SK-N-SH (cell line): ENCODE results near the gene SKI.

Source experiments
- EP300 ChIP-seq, 2 experiments: IDR thresholded peaks; 2 replicates each; pipeline versions ENCODE4 v1.4.0 to v1.6.1; 2012; ENCODE audit warnings: borderline replicate concordance in 1 of 2, low read depth in 1 of 2, low read length in 1 of 2
- EZH2phosphoT487 ChIP-seq: fragments of 200-600 bp; sonication (generic); IDR thresholded peaks from 2 replicates; pipeline ENCODE4 v1.6.1; 2017; ENCODE audit warnings: low read depth, mixed run types, mild to moderate bottlenecking, antibody characterized with exemption, moderate library complexity, borderline replicate concordance
- GATA2 ChIP-seq: sonication (generic); formaldehyde crosslinking; IDR thresholded peaks from 2 replicates; pipeline ENCODE4 v1.5.0; 2020; ENCODE audit warnings: mild to moderate bottlenecking, missing genetic modification reagents
- POLR2AphosphoS5 ChIP-seq: IDR thresholded peaks from 2 replicates; pipeline ENCODE4 v1.6.1; 2012; ENCODE audit warnings: low read depth, low read length
- RCOR1 ChIP-seq: fragments of 150-350 bp; IDR thresholded peaks from 2 replicates; pipeline ENCODE4 v1.6.1; 2017; ENCODE audit warnings: antibody characterized with exemption, low read length
- RFX5 ChIP-seq: IDR thresholded peaks from 2 replicates; pipeline ENCODE4 v1.6.1; 2012; ENCODE audit warnings: mild to moderate bottlenecking, improper control_type of control experiment, low read length
- TAF1 ChIP-seq: IDR thresholded peaks from 2 replicates; pipeline ENCODE4 v1.6.1; 2012; ENCODE audit warnings: low read depth, mild to moderate bottlenecking, low read length, moderate library complexity, borderline replicate concordance
- TEAD4 ChIP-seq: IDR thresholded peaks from 2 replicates; pipeline ENCODE4 v1.4.0; 2012; ENCODE audit warnings: mild to moderate bottlenecking, borderline replicate concordance; ENCODE audit not compliant: insufficient read depth
- TF ChIP-seq, protein P1 (sequence below): IDR thresholded peaks from 2 replicates; pipeline ENCODE4 v1.4.0; 2012; ENCODE audit warnings: low read depth
- TF ChIP-seq, protein P2 (sequence below): IDR thresholded peaks from 2 replicates; pipeline ENCODE4; 2012
- TF ChIP-seq, protein P3 (sequence below): fragments of 200-600 bp; sonication (generic); IDR thresholded peaks from 2 replicates; pipeline ENCODE4 v1.6.1; 2017; ENCODE audit warnings: antibody characterized with exemption, mild to moderate bottlenecking, moderate library complexity
- TF ChIP-seq, protein P4 (sequence below): fragments of 150-350 bp; IDR thresholded peaks from 2 replicates; pipeline ENCODE4 v1.6.1; 2017; ENCODE audit warnings: antibody characterized with exemption, low read length, low read depth, borderline replicate concordance
- TF ChIP-seq, protein P5 (sequence below): IDR thresholded peaks from 2 replicates; pipeline ENCODE4 v1.4.0; 2012; ENCODE audit warnings: low read depth, borderline replicate concordance

DNA sequence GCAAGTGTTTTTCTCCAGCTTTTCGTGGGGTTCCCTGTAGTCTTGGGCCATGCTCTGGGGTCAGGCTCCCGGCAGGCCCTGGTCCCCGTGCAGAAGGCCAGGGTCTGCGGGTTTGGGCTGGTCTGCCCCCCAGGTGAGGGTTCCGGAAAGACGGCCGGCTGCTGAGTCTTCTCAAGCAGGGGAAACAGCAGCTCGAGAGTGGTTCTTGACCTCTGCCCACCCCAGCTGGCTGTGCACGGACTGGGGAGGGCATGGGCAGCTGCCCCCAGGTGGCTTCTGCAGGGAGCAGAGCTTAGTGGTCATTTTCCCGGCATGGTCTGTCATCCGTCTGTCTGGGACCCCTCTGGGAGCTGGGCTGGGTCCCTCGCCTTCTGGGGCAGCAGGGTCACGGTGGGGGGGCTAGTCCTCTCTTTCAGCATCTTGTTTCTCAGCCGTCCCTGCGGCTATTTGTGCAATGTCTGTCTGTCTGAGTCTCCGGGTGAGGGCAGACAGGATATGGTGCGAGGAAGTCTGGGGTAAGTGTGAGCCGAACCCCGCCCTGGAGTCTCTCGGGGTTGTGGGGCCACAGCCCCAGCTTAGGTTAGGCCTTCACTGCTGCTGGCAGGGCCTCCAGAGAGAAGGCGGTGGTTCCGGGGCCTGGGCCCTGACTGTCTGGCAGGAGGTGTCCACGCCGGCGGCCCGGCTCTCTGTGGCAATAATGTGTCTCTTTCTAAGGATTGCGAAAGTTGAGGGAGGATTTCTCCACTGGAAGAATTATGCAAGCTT, 6.1 kb downstream of the SKI start:
- TF ChIP-seq, protein P1, sequence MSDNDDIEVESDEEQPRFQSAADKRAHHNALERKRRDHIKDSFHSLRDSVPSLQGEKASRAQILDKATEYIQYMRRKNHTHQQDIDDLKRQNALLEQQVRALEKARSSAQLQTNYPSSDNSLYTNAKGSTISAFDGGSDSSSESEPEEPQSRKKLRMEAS: no peak
- TF ChIP-seq GATA2 (CRISPR knock-in tag) (no peak), TAF1 (no peak), POLR2AphosphoS5 (no peak), EP300 (IDR thresholded peaks at IDR 0.05; ENCODE audit: borderline replicate concordance in 1 of 2, low read depth in 1 of 2, low read length in 1 of 2) (no peak), EZH2phosphoT487 (no peak), TEAD4 (no peak), RCOR1 (no peak), RFX5 (no peak)
- TF ChIP-seq, protein P2, sequence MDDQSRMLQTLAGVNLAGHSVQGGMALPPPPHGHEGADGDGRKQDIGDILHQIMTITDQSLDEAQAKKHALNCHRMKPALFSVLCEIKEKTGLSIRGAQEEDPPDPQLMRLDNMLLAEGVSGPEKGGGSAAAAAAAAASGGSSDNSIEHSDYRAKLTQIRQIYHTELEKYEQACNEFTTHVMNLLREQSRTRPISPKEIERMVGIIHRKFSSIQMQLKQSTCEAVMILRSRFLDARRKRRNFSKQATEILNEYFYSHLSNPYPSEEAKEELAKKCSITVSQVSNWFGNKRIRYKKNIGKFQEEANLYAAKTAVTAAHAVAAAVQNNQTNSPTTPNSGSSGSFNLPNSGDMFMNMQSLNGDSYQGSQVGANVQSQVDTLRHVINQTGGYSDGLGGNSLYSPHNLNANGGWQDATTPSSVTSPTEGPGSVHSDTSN: no peak
- TF ChIP-seq, protein P3, sequence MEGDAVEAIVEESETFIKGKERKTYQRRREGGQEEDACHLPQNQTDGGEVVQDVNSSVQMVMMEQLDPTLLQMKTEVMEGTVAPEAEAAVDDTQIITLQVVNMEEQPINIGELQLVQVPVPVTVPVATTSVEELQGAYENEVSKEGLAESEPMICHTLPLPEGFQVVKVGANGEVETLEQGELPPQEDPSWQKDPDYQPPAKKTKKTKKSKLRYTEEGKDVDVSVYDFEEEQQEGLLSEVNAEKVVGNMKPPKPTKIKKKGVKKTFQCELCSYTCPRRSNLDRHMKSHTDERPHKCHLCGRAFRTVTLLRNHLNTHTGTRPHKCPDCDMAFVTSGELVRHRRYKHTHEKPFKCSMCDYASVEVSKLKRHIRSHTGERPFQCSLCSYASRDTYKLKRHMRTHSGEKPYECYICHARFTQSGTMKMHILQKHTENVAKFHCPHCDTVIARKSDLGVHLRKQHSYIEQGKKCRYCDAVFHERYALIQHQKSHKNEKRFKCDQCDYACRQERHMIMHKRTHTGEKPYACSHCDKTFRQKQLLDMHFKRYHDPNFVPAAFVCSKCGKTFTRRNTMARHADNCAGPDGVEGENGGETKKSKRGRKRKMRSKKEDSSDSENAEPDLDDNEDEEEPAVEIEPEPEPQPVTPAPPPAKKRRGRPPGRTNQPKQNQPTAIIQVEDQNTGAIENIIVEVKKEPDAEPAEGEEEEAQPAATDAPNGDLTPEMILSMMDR: no peak
- TF ChIP-seq, protein P4, sequence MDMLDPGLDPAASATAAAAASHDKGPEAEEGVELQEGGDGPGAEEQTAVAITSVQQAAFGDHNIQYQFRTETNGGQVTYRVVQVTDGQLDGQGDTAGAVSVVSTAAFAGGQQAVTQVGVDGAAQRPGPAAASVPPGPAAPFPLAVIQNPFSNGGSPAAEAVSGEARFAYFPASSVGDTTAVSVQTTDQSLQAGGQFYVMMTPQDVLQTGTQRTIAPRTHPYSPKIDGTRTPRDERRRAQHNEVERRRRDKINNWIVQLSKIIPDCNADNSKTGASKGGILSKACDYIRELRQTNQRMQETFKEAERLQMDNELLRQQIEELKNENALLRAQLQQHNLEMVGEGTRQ: no peak
- TF ChIP-seq, protein P5, sequence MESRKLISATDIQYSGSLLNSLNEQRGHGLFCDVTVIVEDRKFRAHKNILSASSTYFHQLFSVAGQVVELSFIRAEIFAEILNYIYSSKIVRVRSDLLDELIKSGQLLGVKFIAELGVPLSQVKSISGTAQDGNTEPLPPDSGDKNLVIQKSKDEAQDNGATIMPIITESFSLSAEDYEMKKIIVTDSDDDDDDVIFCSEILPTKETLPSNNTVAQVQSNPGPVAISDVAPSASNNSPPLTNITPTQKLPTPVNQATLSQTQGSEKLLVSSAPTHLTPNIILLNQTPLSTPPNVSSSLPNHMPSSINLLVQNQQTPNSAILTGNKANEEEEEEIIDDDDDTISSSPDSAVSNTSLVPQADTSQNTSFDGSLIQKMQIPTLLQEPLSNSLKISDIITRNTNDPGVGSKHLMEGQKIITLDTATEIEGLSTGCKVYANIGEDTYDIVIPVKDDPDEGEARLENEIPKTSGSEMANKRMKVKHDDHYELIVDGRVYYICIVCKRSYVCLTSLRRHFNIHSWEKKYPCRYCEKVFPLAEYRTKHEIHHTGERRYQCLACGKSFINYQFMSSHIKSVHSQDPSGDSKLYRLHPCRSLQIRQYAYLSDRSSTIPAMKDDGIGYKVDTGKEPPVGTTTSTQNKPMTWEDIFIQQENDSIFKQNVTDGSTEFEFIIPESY: no peak
